H9 (cell line): ENCODE data around the gene GAGE10. TPM values are rescaled to one million over a fixed set of nuclear protein-coding genes. Genes with fewer than 3 reads are reported as not detected.

Experiments
- DNase-seq: peaks from one replicate; pipeline ENCODE4 v3.0.0-alpha.2; 2017
- H2AFZ ChIP-seq: one replicate; pipeline ENCODE4 v1.6.1; 2013; ENCODE audit warnings: mild to moderate bottlenecking, low read length, control low read depth, moderate library complexity
- H2AK5ac ChIP-seq: 2 replicates; pipeline ENCODE4 v1.6.1; 2013; ENCODE audit warnings: low read length, control low read depth, mixed read lengths; ENCODE audit not compliant: insufficient read length
- H2BK120ac ChIP-seq: one replicate; pipeline ENCODE4 v1.6.1; 2013; ENCODE audit warnings: low read depth, mild to moderate bottlenecking, low read length, control low read depth, inconsistent platforms; ENCODE audit not compliant: poor library complexity, severe bottlenecking
- H2BK12ac ChIP-seq: 2 replicates; pipeline ENCODE4 v1.6.1; 2013; ENCODE audit warnings: low read length, control low read depth, mixed read lengths, low read depth; ENCODE audit not compliant: insufficient read length
- H2BK15ac ChIP-seq: 2 replicates; pipeline ENCODE4 v1.6.1; 2013; ENCODE audit warnings: low read depth, low read length, control low read depth
- H2BK20ac ChIP-seq: one replicate; pipeline ENCODE4 v1.6.1; 2013; ENCODE audit warnings: low read depth, mild to moderate bottlenecking, low read length, control low read depth, inconsistent platforms; ENCODE audit not compliant: poor library complexity, severe bottlenecking
- H2BK5ac ChIP-seq: 2 replicates; pipeline ENCODE4 v1.6.1; 2013; ENCODE audit warnings: low read length, control low read depth, mixed read lengths; ENCODE audit not compliant: insufficient read length
- H3K14ac ChIP-seq: 2 replicates; pipeline ENCODE4 v1.6.1; 2013; ENCODE audit warnings: low read length, control low read depth; ENCODE audit not compliant: insufficient read depth
- H3K18ac ChIP-seq: 2 replicates; pipeline ENCODE4 v1.6.1; 2013; ENCODE audit warnings: low read depth, mild to moderate bottlenecking, mixed read lengths, low read length, control low read depth; ENCODE audit not compliant: insufficient read length
- H3K23ac ChIP-seq: 2 replicates; pipeline ENCODE4 v1.6.1; 2013; ENCODE audit warnings: low read length, control low read depth, mixed read lengths, low read depth; ENCODE audit not compliant: insufficient read length
- H3K23me2 ChIP-seq: 2 replicates; pipeline ENCODE4 v1.6.1; 2013; ENCODE audit warnings: low read depth, mild to moderate bottlenecking, mixed read lengths, low read length, control low read depth; ENCODE audit not compliant: insufficient read length, poor library complexity, severe bottlenecking
- H3K27ac ChIP-seq: 2 replicates; pipeline ENCODE4 v1.5.1; 2013; ENCODE audit warnings: low read length, control low read depth, mixed read lengths, low read depth; ENCODE audit not compliant: insufficient read length
- H3K27me3 ChIP-seq: 2 replicates; pipeline ENCODE4 v1.6.1; 2013; ENCODE audit warnings: low read length, control low read depth, inconsistent platforms; ENCODE audit not compliant: insufficient read depth
- H3K4ac ChIP-seq: 2 replicates; pipeline ENCODE4 v1.6.1; 2013; ENCODE audit warnings: low read depth, mild to moderate bottlenecking, control low read depth, inconsistent platforms, low read length, moderate library complexity
- H3K4me1 ChIP-seq: 2 replicates; pipeline ENCODE4 v1.6.1; 2013; ENCODE audit warnings: low read length, control low read depth, inconsistent platforms; ENCODE audit not compliant: insufficient read depth
- H3K4me2 ChIP-seq: 2 replicates; pipeline ENCODE4 v1.6.1; 2013; ENCODE audit warnings: low read length, control low read depth, mixed read lengths; ENCODE audit not compliant: insufficient read length, insufficient read depth
- H3K56ac ChIP-seq: 2 replicates; pipeline ENCODE4 v1.6.1; 2013; ENCODE audit warnings: low read depth, mild to moderate bottlenecking, mixed read lengths, low read length, control low read depth; ENCODE audit not compliant: insufficient read length
- H3K79me1 ChIP-seq: 2 replicates; pipeline ENCODE4 v1.6.1; 2013; ENCODE audit warnings: low read depth, mild to moderate bottlenecking, moderate library complexity, low read length, control low read depth, inconsistent platforms; ENCODE audit not compliant: insufficient read depth, poor library complexity, severe bottlenecking
- H3K79me2 ChIP-seq: 2 replicates; pipeline ENCODE4 v1.6.1; 2013; ENCODE audit warnings: low read length, control low read depth, inconsistent platforms; ENCODE audit not compliant: insufficient read depth
- H3K9ac ChIP-seq: 2 replicates; pipeline ENCODE4 v1.6.1; 2013; ENCODE audit warnings: low read length, control low read depth, mixed read lengths; ENCODE audit not compliant: insufficient read length; ENCODE audit errors: extremely low read depth
- H3K9me3 ChIP-seq: one replicate; pipeline ENCODE4 v1.6.1; 2013; ENCODE audit warnings: low read depth, low read length, inconsistent platforms; ENCODE audit not compliant: control insufficient read depth
- H3T11ph ChIP-seq: one replicate; pipeline ENCODE4 v1.6.1; 2013; ENCODE audit warnings: mild to moderate bottlenecking, low read length, control low read depth, inconsistent platforms
- H4K20me1 ChIP-seq: one replicate; pipeline ENCODE4 v1.6.1; 2013; ENCODE audit not compliant: control insufficient read depth, insufficient read length, insufficient read depth
- H4K5ac ChIP-seq: 2 replicates; pipeline ENCODE4 v1.6.1; 2013; ENCODE audit warnings: low read depth, mild to moderate bottlenecking, mixed read lengths, low read length, control low read depth; ENCODE audit not compliant: insufficient read length
- H4K8ac ChIP-seq: replicated peaks from 2 replicates; pipeline ENCODE4 v1.6.1; 2013; ENCODE audit warnings: low read length, control low read depth, mixed read lengths, low read depth; ENCODE audit not compliant: insufficient read length
- H4K91ac ChIP-seq: 2 replicates; pipeline ENCODE4 v1.6.1; 2013; ENCODE audit warnings: low read depth, mild to moderate bottlenecking, moderate library complexity, mixed read lengths, low read length, control low read depth; ENCODE audit not compliant: insufficient read length
- H3K27ac Mint-ChIP-seq, 3 experiments: 2 replicates in 2 of 3; 3 replicates in 1 of 3; pipeline ENCODE4 v1.8.0; 2020 to 2021; ENCODE audit warnings: mixed read lengths in 3 of 3, mild to moderate bottlenecking in 1 of 3, moderate library complexity in 1 of 3
- H3K27me3 Mint-ChIP-seq: 2 replicates; pipeline ENCODE4 v1.8.0; 2021; ENCODE audit warnings: low read depth, mild to moderate bottlenecking, moderate library complexity, mixed read lengths
- H3K36me3 Mint-ChIP-seq, 3 experiments: 2 replicates in 2 of 3; 3 replicates in 1 of 3; pipeline ENCODE4 v1.8.0; 2020 to 2021; ENCODE audit warnings: low read depth in 3 of 3, mixed read lengths in 3 of 3; ENCODE audit not compliant: insufficient read depth in 1 of 3
- H3K4me1 Mint-ChIP-seq, 2 experiments: 2 replicates each; pipeline ENCODE4 v1.8.0; 2020; ENCODE audit warnings: mixed read lengths in 2 of 2
- H3K4me3 Mint-ChIP-seq, 2 experiments: 2 replicates in 1 of 2; 3 replicates in 1 of 2; pipeline ENCODE4 v1.8.0; 2020 to 2021; ENCODE audit warnings: mild to moderate bottlenecking in 2 of 2, mixed read lengths in 2 of 2, moderate library complexity in 1 of 2
- H3K9me3 Mint-ChIP-seq, 2 experiments: 2 replicates in 1 of 2; 3 replicates in 1 of 2; pipeline ENCODE4 v1.8.0; 2020; ENCODE audit warnings: mild to moderate bottlenecking in 2 of 2, mixed read lengths in 2 of 2, moderate library complexity in 1 of 2
- CTCF ChIP-seq: fragments of 200-600 bp; sonication (generic); conservative IDR thresholded peaks from 3 replicates; pipeline ENCODE4 v1.8.0; 2021; ENCODE audit warnings: antibody characterized with exemption, mild to moderate bottlenecking
- WGBS: extraction: QIAGEN DNeasy Blood & Tissue Kit; methylation state at CpG from one replicate; pipeline ENCODE4 v1.1.7; 2013; ENCODE audit warnings: missing lambda C conversion rate, low lambda C conversion rate, mixed read lengths; ENCODE audit not compliant: insufficient read length; ENCODE audit errors: extremely low coverage; 5-methylcytosine and 5-hydroxymethylcytosine counted together
- total RNA-seq: library from RNA; stranded (reverse); gene quantifications from 2 replicates; pipeline ENCODE4 v1.2.1, GENCODE V29; 2021

Gene GAGE10
- total RNA-seq, 1 experiment from 2014 or later, result not detected

- peaks cover 2% of the 10 kb centered on the region; the same call in 1 of the 2 replicates for H3K27me3 Mint-ChIP-seq
- H3K36me3 Mint-ChIP-seq, result peaks cover 7 to 29% (median 18%) of the 10 kb centered on the region in 3 experiments; a peak in 6 of 7 replicates
- H3K4me3 Mint-ChIP-seq, result no peak overlapping the region
- H3K18ac ChIP-seq, result no peak overlapping the region
- H4K8ac ChIP-seq, result no peak overlapping the region
- H3K4me1 ChIP-seq, result no peaks in the 10 kb centered on the region
- peaks cover 5% of the 10 kb centered on the region for H3K23me2 ChIP-seq
- H3K79me1 ChIP-seq, result no peaks in the 10 kb centered on the region
- H3T11ph ChIP-seq, result no peak overlapping the region
- H2BK120ac ChIP-seq, result no peak overlapping the region
- WGBS, result no CpG with 5 or more reads among the region's 8 CpGs
- H4K5ac ChIP-seq, result no peak overlapping the region
- no peaks in the 10 kb centered on the region for H4K20me1 ChIP-seq
- H4K91ac ChIP-seq, result no peak overlapping the region
- no peak overlapping the region for H3K4ac ChIP-seq
- no peak overlapping the region for H2AFZ ChIP-seq
- no peak overlapping the region for H3K9ac ChIP-seq
- no peak overlapping the region for H2AK5ac ChIP-seq
- no peak overlapping the region for H3K56ac ChIP-seq
- no peak overlapping the region for H3K23ac ChIP-seq
- no peak overlapping the region for H3K27ac Mint-ChIP-seq
- peaks cover 17 to 27% of the 10 kb centered on the region in 2 experiments for H3K4me1 Mint-ChIP-seq
- no peak overlapping the region for H2BK12ac ChIP-seq
- peaks cover 7% of the 10 kb centered on the region; the same call in 1 of the 2 replicates for H3K79me2 ChIP-seq
- peaks cover 46% of the 10 kb centered on the region for H3K9me3 ChIP-seq
- H3K27ac ChIP-seq, result no peak overlapping the region
- no peak overlapping the region for H3K4me2 ChIP-seq
- H2BK20ac ChIP-seq, result no peak overlapping the region
- TF ChIP-seq CTCF, result no peak
- no peak overlapping the region for H2BK5ac ChIP-seq
- DNase-seq, result no peak
- peaks cover 62 to 74% of the 10 kb centered on the region in 2 experiments for H3K9me3 Mint-ChIP-seq
- no peaks in the 10 kb centered on the region for H3K27me3 ChIP-seq
- no peak overlapping the region for H2BK15ac ChIP-seq
- H3K14ac ChIP-seq, result no peak overlapping the region
Measured at GRCh38 chrX:49273181-49273727, 30.2 kb upstream of the GAGE10 start.
